Motor neuron (in vitro differentiated cells): ENCODE results near the gene PIK3CB. TPM values are rescaled to one million over a fixed set of nuclear protein-coding genes. Genes with fewer than 3 reads are reported as not detected.

Experiments
- ATAC-seq, 8 experiments: fragments of 200-7000 bp; cut with Tn5 transposase; replicated peaks in 6 of 8; 2 replicates each; pipeline ENCODE4 v1.8.0; 2021; ENCODE audit warnings: mild to moderate bottlenecking in 8 of 8, moderate library complexity in 8 of 8
- H3K27ac ChIP-seq, 2 donors: fragments of 250-450 bp; sonication (Bioruptor Pico); 2 replicates each; pipeline ENCODE4 v1.9.0; 2021; ENCODE audit warnings: antibody characterized with exemption in 2 of 2, mild to moderate bottlenecking in 2 of 2, moderate library complexity in 1 of 2
- H3K4me1 ChIP-seq, 2 donors: fragments of 250-450 bp; sonication (Bioruptor Pico); replicated peaks in 1 of 2; 2 replicates each; pipeline ENCODE4 v1.6.1; 2021; ENCODE audit warnings: antibody characterized with exemption in 2 of 2, mild to moderate bottlenecking in 2 of 2, moderate library complexity in 1 of 2
- H3K4me3 ChIP-seq, 5 donors: fragments of 250-450 bp; sonication (Bioruptor Pico); 2 replicates each; pipeline ENCODE4 v1.9.0; 2021; ENCODE audit warnings: antibody characterized with exemption in 5 of 5, mild to moderate bottlenecking in 5 of 5, moderate library complexity in 4 of 5
- WGBS, 10 experiments: fragments of 450-650 bp; shearing (Covaris generic); methylation state at CpG; one replicate each; pipeline ENCODE4 v1.0.0; 2022; 5-methylcytosine and 5-hydroxymethylcytosine counted together
- in situ Hi-C, 9 experiments: fragments of 400-800 bp; cut with MboI; loops; one replicate each; pipeline ENCODE4 v1.15.0; 2021; ENCODE audit warnings: low sequenced_read_pairs in 9 of 9, low pct_unique_long_range_greater_than_20kb in 2 of 9; ENCODE audit not compliant: unreplicated experiment in 9 of 9
- total RNA-seq, 8 experiments: library from RNA; unstranded; fragments of 300-600 nt; gene quantifications; 2 replicates each; pipeline versions ENCODE4 v1.2.3 to v1.2.4, GENCODE V29; 2022

PIK3CB gene
- total RNA-seq, 8 experiments from 2014 or later = 5.8 to 21.0 (median 10.6) TPM

- no peak for ATAC-seq
- in situ Hi-C loops = no loop called here
- 77 to 100% (median 91%) methylated on average over 3 to 5 of the region's 5 CpGs for WGBS, 10 experiments
- Histone ChIP-seq H3K4me1 (peaks cover 2 to 8% of the 10 kb centered on the region in 2 donors), H3K27ac (no peak overlapping the region), H3K4me3 (no peak overlapping the region)
These were observed 155.8 kb downstream of the PIK3CB start for GRCh38 chr3:138678874-138679392.

GRCh38 chr3:138678086-138678485 is 156.6 kb downstream of the PIK3CB start:
- Histone ChIP-seq H3K4me1 (peaks cover 7 to 10% of the 10 kb centered on the region in 2 donors), H3K4me3 (no peak overlapping the region), H3K27ac (no peak overlapping the region)
- peak in 1 of 8 experiments; percentile 14 for ATAC-seq
- in situ Hi-C loops = no loop called here
- 75 to 100% (median 92%) methylated on average over 1 of the region's 1 CpG; no CpG with 5 or more reads in 1 of the 10 experiments for WGBS, 10 experiments

- in situ Hi-C loops = no loop called here
- H3K4me1 ChIP-seq = peaks cover 7 to 24% of the 10 kb centered on the region in 2 donors
- WGBS, 10 experiments = 69 to 100% (median 100%) methylated on average over 1 of the region's 1 CpG; no CpG with 5 or more reads in 1 of the 10 experiments
- ATAC-seq = no peak
- H3K27ac ChIP-seq = no peak overlapping the region
- H3K4me3 ChIP-seq = no peak overlapping the region
These were observed 159.3 kb downstream of the PIK3CB start for GRCh38 chr3:138675393-138675792.

GRCh38 chr3:138673641-138674530 is 160.8 kb downstream of the PIK3CB start:
- 0 to 100% (median 27%) methylated on average over 1 to 4 of the region's 4 CpGs; no CpG with 5 or more reads in 1 of the 10 experiments for WGBS, 10 experiments
- in situ Hi-C loops = no loop called here
- peak in 7 of 8 experiments; percentile 84 to 95 (median 93) for ATAC-seq
- Histone ChIP-seq H3K27ac (peak overlapping the region; percentile 45 to 80), H3K4me3 (peak overlapping the region in 1 of 5 donors; percentile 14), H3K4me1 (peaks cover 14 to 36% of the 10 kb centered on the region in 2 donors)

GRCh38 chr3:138670407-138670806 is 164.3 kb downstream of the PIK3CB start:
- H3K4me1 ChIP-seq = peaks cover 14 to 36% of the 10 kb centered on the region in 2 donors
- H3K27ac ChIP-seq = no peak overlapping the region
- no peak overlapping the region for H3K4me3 ChIP-seq
- in situ Hi-C loops = no loop called here
- no peak for ATAC-seq

- in situ Hi-C loops = no loop called here
- WGBS, 10 experiments = 67 to 100% (median 93%) methylated on average over 1 of the region's 1 CpG; no CpG with 5 or more reads in 6 of the 10 experiments
- ATAC-seq = peak in 1 of 8 experiments; percentile 33
- H3K4me3 ChIP-seq = no peak overlapping the region
- H3K4me1 ChIP-seq = peaks cover 7 to 26% of the 10 kb centered on the region in 2 donors
- H3K27ac ChIP-seq = no peak overlapping the region
These were observed 166.6 kb downstream of the PIK3CB start for GRCh38 chr3:138668107-138668506.

- H3K4me3 ChIP-seq = no peak overlapping the region
- no peaks in the 10 kb centered on the region for H3K4me1 ChIP-seq
- H3K27ac ChIP-seq = no peak overlapping the region
- WGBS, 10 experiments = 71 to 100% (median 100%) methylated on average over 1 to 2 of the region's 2 CpGs; no CpG with 5 or more reads in 1 of the 10 experiments
- ATAC-seq = no peak
- in situ Hi-C loops = no loop called here
These were observed 177.2 kb downstream of the PIK3CB start for GRCh38 chr3:138657508-138657907.

- in situ Hi-C loops = no loop called here
- Histone ChIP-seq H3K4me1 (no peaks in the 10 kb centered on the region), H3K4me3 (no peak overlapping the region), H3K27ac (no peak overlapping the region)
- ATAC-seq = peak in 2 of 8 experiments; percentile 17 to 46
These were observed 181.2 kb downstream of the PIK3CB start for GRCh38 chr3:138653567-138653966.

GRCh38 chr3:138649134-138649533 is 185.6 kb downstream of the PIK3CB start:
- no peak overlapping the region for H3K27ac ChIP-seq
- WGBS, 10 experiments = 83 to 100% (median 100%) methylated on average over 1 to 3 of the region's 5 CpGs; no CpG with 5 or more reads in 2 of the 10 experiments
- no peak overlapping the region for H3K4me3 ChIP-seq
- in situ Hi-C loops = no loop called here
- ATAC-seq = no peak
- no peaks in the 10 kb centered on the region for H3K4me1 ChIP-seq

GRCh38 chr3:138646513-138646912 is 188.2 kb downstream of the PIK3CB start:
- in situ Hi-C loops = no loop called here
- no peak for ATAC-seq
- no peaks in the 10 kb centered on the region for H3K4me1 ChIP-seq
- no peak overlapping the region for H3K4me3 ChIP-seq
- H3K27ac ChIP-seq = no peak overlapping the region

GRCh38 chr3:138646008-138646407 is 188.7 kb downstream of the PIK3CB start:
- Histone ChIP-seq H3K27ac (no peak overlapping the region), H3K4me1 (no peaks in the 10 kb centered on the region), H3K4me3 (no peak overlapping the region)
- no peak for ATAC-seq
- in situ Hi-C loops = no loop called here

- 50 to 100% (median 85%) methylated on average over 1 of the region's 1 CpG; no CpG with 5 or more reads in 4 of the 10 experiments for WGBS, 10 experiments
- in situ Hi-C loops = no loop called here
These were observed 191.8 kb downstream of the PIK3CB start for GRCh38 chr3:138642927-138643253.

GRCh38 chr3:138642226-138642926 is 192.4 kb downstream of the PIK3CB start:
- ATAC-seq = no peak
- WGBS, 10 experiments = 42 to 100% (median 77%) methylated on average over 1 to 4 of the region's 4 CpGs; no CpG with 5 or more reads in 3 of the 10 experiments
- in situ Hi-C loops = no loop called here
- Histone ChIP-seq H3K27ac (no peak overlapping the region), H3K4me1 (no peaks in the 10 kb centered on the region), H3K4me3 (no peak overlapping the region)

More at GRCh38 chr3:138642927-138643253, 191.8 kb downstream of the PIK3CB start:
- no peak for ATAC-seq
- no peaks in the 10 kb centered on the region for H3K4me1 ChIP-seq
- H3K27ac ChIP-seq = no peak overlapping the region
- H3K4me3 ChIP-seq = no peak overlapping the region
